ENCODE measurements around the gene ZNF440. TPM values are rescaled to one million over a fixed set of nuclear protein-coding genes. Genes with fewer than 3 reads are reported as not detected.

Gene ZNF440
- total and polyA plus RNA-seq, 10 of the 15 experiments (the other 5 are each of a cell fraction or from before 2014, with no cell fraction given), result 1.3 to 8.9 (median 3.8) TPM

DNA sequence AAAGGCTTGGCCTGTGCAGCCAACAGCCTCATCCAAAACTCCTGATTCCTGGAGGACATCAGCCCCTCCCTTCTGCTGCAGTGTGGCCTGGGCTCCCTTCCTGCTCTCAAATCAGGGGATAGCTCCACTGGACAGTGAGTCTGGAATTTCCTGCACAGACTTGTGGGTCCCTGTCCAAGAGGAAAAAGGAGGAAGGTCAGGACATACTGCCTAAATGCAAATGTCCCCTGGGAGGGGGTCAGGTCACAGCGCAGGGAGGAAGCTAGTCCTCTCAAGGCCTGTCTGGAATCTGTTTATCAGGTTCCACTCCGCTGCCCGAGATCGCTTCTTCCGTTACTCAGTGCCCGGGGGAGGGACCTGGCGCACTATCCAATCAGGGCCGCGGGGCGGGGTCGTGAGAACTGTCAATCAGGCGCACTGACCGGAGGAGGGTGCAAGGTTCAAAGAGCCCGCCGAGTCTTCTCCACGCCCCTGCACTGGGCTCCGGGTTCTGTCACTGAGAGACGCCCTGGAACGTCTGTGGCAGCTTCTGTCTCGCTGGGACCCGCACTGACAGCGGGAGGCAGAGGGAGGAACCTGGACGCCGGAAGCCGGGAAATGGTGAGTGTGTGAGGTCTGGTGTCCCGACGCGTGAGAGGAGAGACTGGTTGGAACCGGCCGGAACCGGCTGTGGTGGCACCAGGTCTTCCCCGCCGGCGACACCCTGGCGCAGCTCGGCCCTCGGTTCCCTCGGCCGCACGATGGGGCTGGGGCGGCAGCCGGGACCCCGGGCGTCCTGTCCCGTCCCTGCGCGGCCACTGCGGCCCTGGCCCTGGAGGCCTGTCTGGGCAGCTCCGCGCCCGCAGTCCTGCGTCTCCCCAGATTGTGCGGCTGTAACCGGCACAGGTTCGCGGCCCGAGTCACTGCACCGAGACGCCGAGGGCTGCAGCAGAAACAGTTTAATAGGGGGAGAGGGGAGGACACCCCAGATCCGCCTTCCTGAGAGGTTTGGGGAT is 47.2 kb upstream of the ZNF440 start, which contains the start of gene ZNF441 (continued):
- no peak for TF ChIP-seq MYB (IDR thresholded peaks at IDR 0.05; ENCODE audit: borderline replicate concordance, low read depth, low read length)
- no peak for TF ChIP-seq RBBP5 (conservative IDR thresholded peaks at IDR 0.05)
- no peak for TF ChIP-seq SREBF1 (IDR thresholded peaks at IDR 0.05; ENCODE audit: low read length)
- TF ChIP-seq NR2C1 (IDR thresholded peaks at IDR 0.05), result peak; percentile 62; the same call in 1 of the 2 replicates
- TF ChIP-seq IKZF2 (IDR thresholded peaks at IDR 0.05), result peak; percentile 50 to 64; a peak in 3 of 4 replicates
- no peak for TF ChIP-seq RFX5 (IDR thresholded peaks at IDR 0.05; ENCODE audit: low read depth, low read length)
- TF ChIP-seq, protein P1, sequence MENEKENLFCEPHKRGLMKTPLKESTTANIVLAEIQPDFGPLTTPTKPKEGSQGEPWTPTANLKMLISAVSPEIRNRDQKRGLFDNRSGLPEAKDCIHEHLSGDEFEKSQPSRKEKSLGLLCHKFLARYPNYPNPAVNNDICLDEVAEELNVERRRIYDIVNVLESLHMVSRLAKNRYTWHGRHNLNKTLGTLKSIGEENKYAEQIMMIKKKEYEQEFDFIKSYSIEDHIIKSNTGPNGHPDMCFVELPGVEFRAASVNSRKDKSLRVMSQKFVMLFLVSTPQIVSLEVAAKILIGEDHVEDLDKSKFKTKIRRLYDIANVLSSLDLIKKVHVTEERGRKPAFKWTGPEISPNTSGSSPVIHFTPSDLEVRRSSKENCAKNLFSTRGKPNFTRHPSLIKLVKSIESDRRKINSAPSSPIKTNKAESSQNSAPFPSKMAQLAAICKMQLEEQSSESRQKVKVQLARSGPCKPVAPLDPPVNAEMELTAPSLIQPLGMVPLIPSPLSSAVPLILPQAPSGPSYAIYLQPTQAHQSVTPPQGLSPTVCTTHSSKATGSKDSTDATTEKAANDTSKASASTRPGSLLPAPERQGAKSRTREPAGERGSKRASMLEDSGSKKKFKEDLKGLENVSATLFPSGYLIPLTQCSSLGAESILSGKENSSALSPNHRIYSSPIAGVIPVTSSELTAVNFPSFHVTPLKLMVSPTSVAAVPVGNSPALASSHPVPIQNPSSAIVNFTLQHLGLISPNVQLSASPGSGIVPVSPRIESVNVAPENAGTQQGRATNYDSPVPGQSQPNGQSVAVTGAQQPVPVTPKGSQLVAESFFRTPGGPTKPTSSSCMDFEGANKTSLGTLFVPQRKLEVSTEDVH (IDR thresholded peaks at IDR 0.05; ENCODE audit: low read depth, partially characterized antibody), result no peak
- TF ChIP-seq SMC3 (IDR thresholded peaks at IDR 0.05; ENCODE audit: borderline replicate concordance, low read length), result no peak
- peak; percentile 98 for TF ChIP-seq NFYB (IDR thresholded peaks at IDR 0.05; ENCODE audit: insufficient read depth, low read depth, low read length)
- TF ChIP-seq PBX3 (IDR thresholded peaks at IDR 0.05; ENCODE audit: insufficient replicate concordance, low read depth, low read length), result peak; percentile 93
- TF ChIP-seq POLR2A (IDR thresholded peaks at IDR 0.05; ENCODE audit: low read depth, low read length), result peak; percentile 91
- no peak for TF ChIP-seq BCL3 (IDR thresholded peaks at IDR 0.05; ENCODE audit: borderline replicate concordance, insufficient read depth, low read depth, low read length, poor library complexity, severe bottlenecking)
- no peak for TF ChIP-seq ATF3 (IDR thresholded peaks at IDR 0.05; ENCODE audit: borderline replicate concordance, extremely low read depth, low read depth, low read length)
- no peak for TF ChIP-seq TARDBP (IDR thresholded peaks at IDR 0.05; ENCODE audit: borderline replicate concordance)
- peak; percentile 87 for TF ChIP-seq E2F4 (IDR thresholded peaks at IDR 0.05; ENCODE audit: low read depth, low read length)
- TF ChIP-seq PAX8 (IDR thresholded peaks at IDR 0.05), result no peak
- no peak for TF ChIP-seq HDAC6 (IDR thresholded peaks at IDR 0.05; ENCODE audit: unreplicated experiment)
- peak; percentile 14; the same call in 1 of the 2 replicates for TF ChIP-seq NFYA (IDR thresholded peaks at IDR 0.05; ENCODE audit: borderline replicate concordance, low read depth, low read length)
- peak; percentile 30; the same call in 1 of the 2 replicates for TF ChIP-seq RUNX3 (IDR thresholded peaks at IDR 0.05; ENCODE audit: low read length)
- TF ChIP-seq, protein P2, sequence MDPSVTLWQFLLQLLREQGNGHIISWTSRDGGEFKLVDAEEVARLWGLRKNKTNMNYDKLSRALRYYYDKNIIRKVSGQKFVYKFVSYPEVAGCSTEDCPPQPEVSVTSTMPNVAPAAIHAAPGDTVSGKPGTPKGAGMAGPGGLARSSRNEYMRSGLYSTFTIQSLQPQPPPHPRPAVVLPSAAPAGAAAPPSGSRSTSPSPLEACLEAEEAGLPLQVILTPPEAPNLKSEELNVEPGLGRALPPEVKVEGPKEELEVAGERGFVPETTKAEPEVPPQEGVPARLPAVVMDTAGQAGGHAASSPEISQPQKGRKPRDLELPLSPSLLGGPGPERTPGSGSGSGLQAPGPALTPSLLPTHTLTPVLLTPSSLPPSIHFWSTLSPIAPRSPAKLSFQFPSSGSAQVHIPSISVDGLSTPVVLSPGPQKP (IDR thresholded peaks at IDR 0.05; ENCODE audit: low read depth, low read length), result peak; percentile 19; the same call in 1 of the 2 replicates
- TF ChIP-seq NR2F1 (conservative IDR thresholded peaks at IDR 0.05), result peak; percentile 29; the same call in 1 of the 2 replicates
- TF ChIP-seq BCL11A (IDR thresholded peaks at IDR 0.05; ENCODE audit: low read depth, low read length), result no peak
